22Rv1 (cell line): ENCODE measurements around the gene CDH9.

Experiments used
- ZFX ChIP-seq: fragments of 450-650 bp; IDR thresholded peaks from 2 replicates; pipeline ENCODE4 v1.6.1; 2017; ENCODE audit warnings: antibody characterized with exemption, borderline replicate concordance
- TF ChIP-seq, protein P1 (sequence below): fragments of 450-650 bp; IDR thresholded peaks from 2 replicates; pipeline ENCODE4 v1.5.1; 2017; ENCODE audit warnings: mild to moderate bottlenecking

DNA sequence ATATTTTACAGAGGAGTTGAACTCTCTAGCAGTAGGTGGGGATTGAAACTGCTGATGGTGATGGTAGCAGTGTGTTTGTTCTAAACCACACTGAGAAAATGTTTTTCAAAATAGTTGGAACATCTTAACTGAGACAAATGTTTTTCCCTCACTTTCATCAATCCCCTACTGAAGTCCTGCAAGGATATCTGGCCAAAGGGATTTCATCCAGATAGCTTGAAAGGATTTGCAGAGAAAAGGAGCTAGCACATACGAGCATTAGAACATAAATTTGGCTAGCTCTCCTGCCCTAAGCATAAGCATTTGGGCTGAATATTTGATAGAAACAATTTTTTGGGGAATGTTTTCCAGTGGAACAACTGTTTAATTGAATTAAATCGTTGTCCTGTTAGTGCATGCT is 153.9 kb downstream of the CDH9 start:
- TF ChIP-seq, protein P1, sequence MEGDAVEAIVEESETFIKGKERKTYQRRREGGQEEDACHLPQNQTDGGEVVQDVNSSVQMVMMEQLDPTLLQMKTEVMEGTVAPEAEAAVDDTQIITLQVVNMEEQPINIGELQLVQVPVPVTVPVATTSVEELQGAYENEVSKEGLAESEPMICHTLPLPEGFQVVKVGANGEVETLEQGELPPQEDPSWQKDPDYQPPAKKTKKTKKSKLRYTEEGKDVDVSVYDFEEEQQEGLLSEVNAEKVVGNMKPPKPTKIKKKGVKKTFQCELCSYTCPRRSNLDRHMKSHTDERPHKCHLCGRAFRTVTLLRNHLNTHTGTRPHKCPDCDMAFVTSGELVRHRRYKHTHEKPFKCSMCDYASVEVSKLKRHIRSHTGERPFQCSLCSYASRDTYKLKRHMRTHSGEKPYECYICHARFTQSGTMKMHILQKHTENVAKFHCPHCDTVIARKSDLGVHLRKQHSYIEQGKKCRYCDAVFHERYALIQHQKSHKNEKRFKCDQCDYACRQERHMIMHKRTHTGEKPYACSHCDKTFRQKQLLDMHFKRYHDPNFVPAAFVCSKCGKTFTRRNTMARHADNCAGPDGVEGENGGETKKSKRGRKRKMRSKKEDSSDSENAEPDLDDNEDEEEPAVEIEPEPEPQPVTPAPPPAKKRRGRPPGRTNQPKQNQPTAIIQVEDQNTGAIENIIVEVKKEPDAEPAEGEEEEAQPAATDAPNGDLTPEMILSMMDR = no peak
- no peak for TF ChIP-seq ZFX
